ENCODE data around the gene GLG1. TPM values are rescaled to one million over a fixed set of nuclear protein-coding genes. Genes with fewer than 3 reads are reported as not detected.

GLG1 gene
- total RNA-seq, 4 donors from 2014 or later, result 77.0 to 154 (median 127) TPM

DNA sequence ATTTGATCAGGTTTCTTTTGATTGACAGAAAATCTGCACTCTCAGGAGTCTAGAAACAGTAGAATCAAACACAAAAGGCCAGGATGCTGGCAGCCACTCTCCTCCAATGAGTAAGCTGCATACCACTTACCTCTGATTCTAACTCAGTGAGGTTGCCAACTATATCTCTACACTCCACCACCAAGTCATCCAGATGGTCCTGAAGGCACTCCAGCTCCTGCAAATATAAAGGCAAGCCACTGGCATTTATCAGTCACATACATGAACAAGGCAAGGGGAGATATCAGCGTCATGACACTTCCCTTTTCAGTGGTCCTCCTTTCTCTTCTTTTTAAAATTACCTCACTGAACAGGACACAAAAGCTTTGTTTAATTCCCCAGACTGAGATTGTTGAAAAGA lies 132.5 kb downstream of the GLG1 start:
- Histone ChIP-seq H3K4me1 (peaks cover 3 to 21% (median 12%) of the 10 kb centered on the region in 4 donors), H3K9me3 (no peaks in the 10 kb centered on the region), H3K36me3 (peaks cover 0 to 40% (median 16%) of the 10 kb centered on the region in 4 donors), H3K27me3 (no peaks in the 10 kb centered on the region), H3K4me3 (no peak overlapping the region), H3K27ac (no peak overlapping the region)
- DNase-seq, result no peak
- intact Hi-C loops (cut with DNase I; ENCODE audit: low total_unique reads), result no loop called here
- 83 to 100% methylated on average over 1 of the region's 1 CpG for WGBS, 2 donors (ENCODE audit: low coverage in 1 of 2)
- in situ Hi-C loops (cut with MboI; ENCODE audit: low pct_ligation_motif_present in 1 of 4, low pct_unique_long_range_greater_than_20kb in 1 of 4, low sequenced_read_pairs in 3 of 4), result loop anchor here in 2 of 4 donors (25.0 kb wide), 1 partner anchor 138 kb away; the partner anchor contains the start of gene GLG1 (in 2 of the 2)
- no peak for TF ChIP-seq POLR2A (IDR thresholded peaks at IDR 0.05)
- TF ChIP-seq, protein P1, sequence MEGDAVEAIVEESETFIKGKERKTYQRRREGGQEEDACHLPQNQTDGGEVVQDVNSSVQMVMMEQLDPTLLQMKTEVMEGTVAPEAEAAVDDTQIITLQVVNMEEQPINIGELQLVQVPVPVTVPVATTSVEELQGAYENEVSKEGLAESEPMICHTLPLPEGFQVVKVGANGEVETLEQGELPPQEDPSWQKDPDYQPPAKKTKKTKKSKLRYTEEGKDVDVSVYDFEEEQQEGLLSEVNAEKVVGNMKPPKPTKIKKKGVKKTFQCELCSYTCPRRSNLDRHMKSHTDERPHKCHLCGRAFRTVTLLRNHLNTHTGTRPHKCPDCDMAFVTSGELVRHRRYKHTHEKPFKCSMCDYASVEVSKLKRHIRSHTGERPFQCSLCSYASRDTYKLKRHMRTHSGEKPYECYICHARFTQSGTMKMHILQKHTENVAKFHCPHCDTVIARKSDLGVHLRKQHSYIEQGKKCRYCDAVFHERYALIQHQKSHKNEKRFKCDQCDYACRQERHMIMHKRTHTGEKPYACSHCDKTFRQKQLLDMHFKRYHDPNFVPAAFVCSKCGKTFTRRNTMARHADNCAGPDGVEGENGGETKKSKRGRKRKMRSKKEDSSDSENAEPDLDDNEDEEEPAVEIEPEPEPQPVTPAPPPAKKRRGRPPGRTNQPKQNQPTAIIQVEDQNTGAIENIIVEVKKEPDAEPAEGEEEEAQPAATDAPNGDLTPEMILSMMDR (IDR thresholded peaks at IDR 0.05), result no peak
- no peak for TF ChIP-seq EP300 (IDR thresholded peaks at IDR 0.05; ENCODE audit: low read depth)
- TF ChIP-seq POLR2AphosphoS5 (IDR thresholded peaks at IDR 0.05), result no peak

- intact Hi-C loops (cut with DNase I; ENCODE audit: low total_unique reads), result no loop called here
- in situ Hi-C loops (cut with MboI; ENCODE audit: low pct_ligation_motif_present in 1 of 4, low pct_unique_long_range_greater_than_20kb in 1 of 4, low sequenced_read_pairs in 3 of 4), result loop anchor here in 2 of 4 donors (25.0 kb wide), 1 partner anchor 140 kb away; the partner anchor contains the start of gene GLG1 (in 2 of the 2)
- Histone ChIP-seq H3K27ac (no peak overlapping the region), H3K36me3 (peaks cover 0 to 55% (median 22%) of the 10 kb centered on the region in 4 donors), H3K4me3 (no peak overlapping the region), H3K9me3 (no peaks in the 10 kb centered on the region), H3K27me3 (no peaks in the 10 kb centered on the region), H3K4me1 (peaks cover 0 to 14% (median 9%) of the 10 kb centered on the region in 4 donors)
- WGBS, 2 donors (ENCODE audit: low coverage in 1 of 2), result 82 to 87% methylated on average over 3 of the region's 3 CpGs
- DNase-seq, result no peak
- TF ChIP-seq POLR2A (IDR thresholded peaks at IDR 0.05) (no peak), POLR2AphosphoS5 (IDR thresholded peaks at IDR 0.05) (no peak), EP300 (IDR thresholded peaks at IDR 0.05; ENCODE audit: low read depth) (no peak)
- TF ChIP-seq, protein P1 (IDR thresholded peaks at IDR 0.05), result no peak
Observed at GRCh38 chr16:74472540-74472939, 134.4 kb downstream of the GLG1 start.

- in situ Hi-C loops (cut with MboI; ENCODE audit: low pct_ligation_motif_present in 1 of 4, low pct_unique_long_range_greater_than_20kb in 1 of 4, low sequenced_read_pairs in 3 of 4) (loop anchor here in 2 of 4 donors (25.0 kb wide), 1 partner anchor 140 kb away; the partner anchor contains the start of gene GLG1 (in 2 of the 2)), intact Hi-C loops (cut with DNase I; ENCODE audit: low total_unique reads) (no loop called here)
- DNase-seq, result no peak
- Histone ChIP-seq H3K27ac (no peak overlapping the region), H3K36me3 (peaks cover 0 to 59% (median 22%) of the 10 kb centered on the region in 4 donors), H3K4me3 (no peak overlapping the region), H3K27me3 (no peaks in the 10 kb centered on the region), H3K4me1 (peaks cover 0 to 9% (median 7%) of the 10 kb centered on the region in 4 donors), H3K9me3 (no peaks in the 10 kb centered on the region)
- TF ChIP-seq, protein P1 (IDR thresholded peaks at IDR 0.05), result no peak
- WGBS, 2 donors (ENCODE audit: low coverage in 1 of 2), result 62 to 82% methylated on average over 3 of the region's 3 CpGs
Observed at GRCh38 chr16:74472010-74472409, 134.9 kb downstream of the GLG1 start.

DNA sequence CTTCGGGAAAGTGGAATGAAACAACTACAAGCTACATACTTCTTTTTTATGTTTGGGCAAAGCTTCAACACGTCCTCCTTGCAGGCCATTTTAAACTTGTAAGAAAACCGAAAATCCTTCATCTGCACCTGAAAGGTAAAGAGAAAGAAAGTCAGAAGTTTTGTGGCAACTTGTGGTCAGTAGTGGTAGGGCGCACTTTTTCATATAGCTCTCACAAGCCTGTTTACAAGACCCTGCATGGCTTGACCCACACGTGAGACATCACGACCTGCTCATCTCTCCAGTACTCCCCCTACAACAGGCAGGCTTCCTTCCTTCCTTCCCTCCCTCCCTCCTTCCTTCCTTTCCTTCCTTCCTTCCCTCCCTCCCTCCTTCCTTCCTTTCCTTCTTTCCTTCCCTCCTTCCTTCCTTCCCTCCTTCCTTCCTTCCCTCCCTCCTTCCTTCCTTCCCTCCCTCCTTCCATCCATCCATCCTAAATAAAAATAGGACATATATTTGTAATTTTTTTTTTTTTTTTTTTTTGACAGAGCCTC lies 136.9 kb downstream of the GLG1 start:
- TF ChIP-seq POLR2A (IDR thresholded peaks at IDR 0.05), result no peak
- no peak for TF ChIP-seq POLR2AphosphoS5 (IDR thresholded peaks at IDR 0.05)
- TF ChIP-seq, protein P1 (IDR thresholded peaks at IDR 0.05), result no peak
- TF ChIP-seq EP300 (IDR thresholded peaks at IDR 0.05; ENCODE audit: low read depth), result no peak

More for the DNA sequence above, 136.9 kb downstream of the GLG1 start:
- Histone ChIP-seq H3K36me3 (peaks cover 0 to 73% (median 27%) of the 10 kb centered on the region in 4 donors), H3K4me1 (no peaks in the 10 kb centered on the region), H3K27ac (no peak overlapping the region), H3K4me3 (no peak overlapping the region), H3K27me3 (no peaks in the 10 kb centered on the region), H3K9me3 (no peaks in the 10 kb centered on the region)
- in situ Hi-C loops (cut with MboI; ENCODE audit: low pct_ligation_motif_present in 1 of 4, low pct_unique_long_range_greater_than_20kb in 1 of 4, low sequenced_read_pairs in 3 of 4), result loop anchor here in 2 of 4 donors (25.0 kb wide), 1 partner anchor 142 kb away; the partner anchor contains the start of gene GLG1 (in 2 of the 2)
- DNase-seq, result no peak
- WGBS, 2 donors (ENCODE audit: low coverage in 1 of 2), result 85 to 88% methylated on average over 5 of the region's 6 CpGs
- intact Hi-C loops (cut with DNase I; ENCODE audit: low total_unique reads), result no loop called here

All from transverse colon (tissue), 4 donors.